GM12865 (cell line): ENCODE data around the gene EPG5.

ENCODE experiments used
- DNase-seq: peaks from one replicate; pipeline ENCODE4 v3.0.0; 2010; ENCODE audit warnings: low read depth
- H3K4me3 ChIP-seq: 2 replicates; pipeline ENCODE4 v1.5.1; 2011; ENCODE audit warnings: mild to moderate bottlenecking, low read depth, low read length, control low read depth
- CTCF ChIP-seq: IDR thresholded peaks from 2 replicates; pipeline ENCODE4 v1.5.1; 2011; ENCODE audit warnings: low read length, control low read depth, low read depth, inconsistent platforms; ENCODE audit not compliant: insufficient read depth; ENCODE audit errors: missing control alignments

The EPG5 gene

GRCh38 chr18:45890606-45891005 lies 76.5 kb downstream of the EPG5 start:
- no peak overlapping the region for H3K4me3 ChIP-seq
- no peak for DNase-seq
- no peak for TF ChIP-seq CTCF

- H3K4me3 ChIP-seq = no peak overlapping the region
- TF ChIP-seq CTCF = no peak
- no peak for DNase-seq
Observed at GRCh38 chr18:45889419-45890064, 77.6 kb downstream of the EPG5 start.

GRCh38 chr18:45887585-45887984 lies 79.5 kb downstream of the EPG5 start:
- no peak for TF ChIP-seq CTCF
- no peak overlapping the region for H3K4me3 ChIP-seq
- DNase-seq = no peak

GRCh38 chr18:45880876-45881558 lies 86.1 kb downstream of the EPG5 start:
- DNase-seq = no peak
- H3K4me3 ChIP-seq = no peak overlapping the region
- TF ChIP-seq CTCF = no peak

GRCh38 chr18:45879681-45880655 lies 87.2 kb downstream of the EPG5 start:
- peak; percentile 99 for TF ChIP-seq CTCF
- H3K4me3 ChIP-seq = no peak overlapping the region
- DNase-seq = peak; percentile 70

GRCh38 chr18:45877403-45877802 lies 89.7 kb downstream of the EPG5 start:
- no peak for DNase-seq
- TF ChIP-seq CTCF = no peak
- no peak overlapping the region for H3K4me3 ChIP-seq
